Inflammatory macrophage treated with lipopolysaccharide for 1 hour (primary cell): ENCODE data around the gene TFB1M.

Source experiments
- DNase-seq, 2 donors: peaks; one replicate each; pipeline ENCODE4 v3.0.0-alpha.2; 2020 to 2022

The TFB1M gene

DNA sequence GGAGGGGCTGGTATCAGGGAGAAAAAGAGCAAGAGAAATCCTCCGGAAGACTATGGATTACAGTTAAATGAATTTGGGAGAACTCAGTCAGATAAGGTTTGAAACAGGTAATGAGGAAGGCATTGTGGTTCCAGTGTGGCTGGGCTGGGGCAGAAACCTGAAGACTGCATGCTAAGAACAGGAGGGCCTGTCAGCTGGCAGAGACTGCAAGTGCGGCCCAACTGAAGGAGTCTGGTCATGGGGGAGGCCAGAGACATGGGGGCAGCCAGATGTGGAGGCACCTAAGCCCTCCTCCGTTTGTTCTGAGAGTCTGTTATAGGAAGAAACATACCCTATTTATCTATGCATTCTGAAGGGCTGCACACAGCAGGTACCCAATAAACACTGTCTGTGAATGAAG is 16.6 kb downstream of the TFB1M start:
- DNase-seq: no peak

DNA sequence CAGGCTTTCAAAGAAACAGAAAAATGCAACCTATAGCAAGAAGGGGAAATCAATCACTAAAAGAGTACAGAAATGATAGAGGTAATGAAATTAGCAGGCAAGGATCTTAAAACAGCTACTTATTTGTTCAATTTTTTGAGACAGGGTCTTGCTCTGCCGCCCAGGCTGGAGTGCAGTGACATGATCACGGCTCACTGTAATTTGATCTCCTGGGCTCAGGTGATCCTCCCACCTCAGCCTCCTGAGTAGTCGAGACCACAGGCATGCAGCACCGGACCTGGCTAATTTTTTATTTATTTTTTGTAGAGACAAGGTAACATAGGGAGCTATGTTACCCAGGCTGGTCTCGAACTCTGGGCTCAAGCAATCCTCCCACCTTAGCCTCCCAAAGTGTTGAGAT is 21.6 kb downstream of the TFB1M start:
- no peak for DNase-seq

- no peak for DNase-seq
Observed at GRCh38 chr6:155291291-155291690, 23.0 kb downstream of the TFB1M start.

DNA sequence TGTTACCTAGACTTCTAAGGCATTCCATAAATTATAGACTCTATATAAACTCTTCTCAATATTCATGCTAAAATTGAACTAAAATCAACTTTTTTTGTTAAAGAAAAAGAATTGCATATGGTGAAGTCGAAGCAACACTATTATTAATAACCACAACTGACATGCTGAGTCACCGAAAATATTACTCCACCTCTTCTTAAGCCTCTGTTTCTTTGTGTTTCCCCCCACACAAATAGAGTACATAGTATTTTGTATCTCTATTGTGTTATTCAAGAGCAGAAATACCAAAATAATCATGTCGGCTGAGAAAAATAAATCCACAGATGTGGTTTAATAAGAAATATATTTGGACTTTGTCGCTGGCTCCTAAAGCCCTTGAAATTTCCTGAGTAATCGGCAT is 23.8 kb downstream of the TFB1M start:
- no peak for DNase-seq

- DNase-seq: no peak
Observed at GRCh38 chr6:155287762-155288161, 26.5 kb downstream of the TFB1M start.

GRCh38 chr6:155284775-155285174 is 29.5 kb downstream of the TFB1M start:
- DNase-seq: no peak

GRCh38 chr6:155278319-155279049 is 35.8 kb downstream of the TFB1M start:
- DNase-seq: no peak

- DNase-seq: no peak
Observed at GRCh38 chr6:155276638-155277037, 37.6 kb downstream of the TFB1M start.

- no peak for DNase-seq
Observed at GRCh38 chr6:155275808-155276480, 38.3 kb downstream of the TFB1M start.

GRCh38 chr6:155274533-155274932 is 39.8 kb downstream of the TFB1M start:
- DNase-seq: no peak

DNA sequence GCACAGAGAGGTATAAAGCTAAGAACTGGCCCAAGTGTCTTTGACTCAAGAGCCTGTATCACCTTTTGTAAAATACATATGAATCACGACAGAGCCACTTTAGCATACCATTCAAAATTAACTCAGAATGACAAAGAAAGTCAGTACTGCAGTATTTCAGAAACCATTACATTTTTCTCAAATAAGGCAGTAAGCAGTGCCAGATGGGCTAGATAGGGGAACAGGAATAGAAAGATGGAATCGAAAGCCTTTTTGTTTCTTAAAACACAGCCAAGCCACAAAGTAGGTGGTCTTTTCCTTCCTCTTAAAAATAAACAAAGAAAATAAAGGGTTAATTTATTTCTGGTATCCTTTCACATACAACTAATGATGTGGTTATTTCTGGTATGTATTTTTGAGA is 40.2 kb downstream of the TFB1M start:
- no peak for DNase-seq

GRCh38 chr6:155273431-155273830 is 40.9 kb downstream of the TFB1M start:
- DNase-seq: no peak

- no peak for DNase-seq
Observed at GRCh38 chr6:155272353-155273232, 41.7 kb downstream of the TFB1M start.

DNA sequence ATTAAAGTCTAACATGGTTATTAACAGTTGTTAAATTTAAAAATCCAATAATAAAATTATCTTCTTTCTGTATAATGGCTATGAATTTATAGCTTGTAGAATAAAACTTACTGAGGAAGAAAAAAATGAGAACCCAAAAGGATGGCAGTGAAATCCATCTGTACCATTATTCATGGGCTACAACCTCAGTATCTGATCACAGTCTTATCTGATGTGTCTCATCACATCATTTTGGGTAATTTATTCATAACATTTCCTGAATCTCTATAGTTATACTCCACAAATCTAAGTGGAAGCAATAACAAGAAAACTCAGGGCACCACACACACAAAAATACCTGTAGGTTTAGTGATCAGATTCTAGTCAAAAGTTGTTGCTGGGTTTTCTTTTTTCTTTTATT is 43.1 kb downstream of the TFB1M start:
- no peak for DNase-seq

GRCh38 chr6:155270561-155271091 is 43.7 kb downstream of the TFB1M start:
- DNase-seq: no peak

DNA sequence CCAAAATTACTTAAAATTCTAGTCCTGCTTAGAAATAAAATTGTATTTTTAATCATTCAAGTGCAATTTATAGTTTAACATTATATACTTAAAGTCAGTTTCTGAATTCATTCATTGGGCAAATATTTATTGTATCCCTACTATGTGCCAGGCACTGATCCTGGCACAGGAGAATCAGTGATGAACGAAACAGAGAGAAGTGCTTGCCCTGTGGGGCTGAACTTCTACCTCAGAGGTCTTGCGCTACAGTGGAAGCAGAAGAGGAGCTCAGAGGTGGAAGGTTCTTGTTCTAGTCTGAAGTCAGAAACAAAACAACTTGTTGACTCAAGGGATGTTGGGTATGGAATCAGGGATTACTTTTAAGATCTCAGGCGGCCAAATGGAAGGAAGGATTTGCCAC is 44.5 kb downstream of the TFB1M start:
- DNase-seq: no peak

DNA sequence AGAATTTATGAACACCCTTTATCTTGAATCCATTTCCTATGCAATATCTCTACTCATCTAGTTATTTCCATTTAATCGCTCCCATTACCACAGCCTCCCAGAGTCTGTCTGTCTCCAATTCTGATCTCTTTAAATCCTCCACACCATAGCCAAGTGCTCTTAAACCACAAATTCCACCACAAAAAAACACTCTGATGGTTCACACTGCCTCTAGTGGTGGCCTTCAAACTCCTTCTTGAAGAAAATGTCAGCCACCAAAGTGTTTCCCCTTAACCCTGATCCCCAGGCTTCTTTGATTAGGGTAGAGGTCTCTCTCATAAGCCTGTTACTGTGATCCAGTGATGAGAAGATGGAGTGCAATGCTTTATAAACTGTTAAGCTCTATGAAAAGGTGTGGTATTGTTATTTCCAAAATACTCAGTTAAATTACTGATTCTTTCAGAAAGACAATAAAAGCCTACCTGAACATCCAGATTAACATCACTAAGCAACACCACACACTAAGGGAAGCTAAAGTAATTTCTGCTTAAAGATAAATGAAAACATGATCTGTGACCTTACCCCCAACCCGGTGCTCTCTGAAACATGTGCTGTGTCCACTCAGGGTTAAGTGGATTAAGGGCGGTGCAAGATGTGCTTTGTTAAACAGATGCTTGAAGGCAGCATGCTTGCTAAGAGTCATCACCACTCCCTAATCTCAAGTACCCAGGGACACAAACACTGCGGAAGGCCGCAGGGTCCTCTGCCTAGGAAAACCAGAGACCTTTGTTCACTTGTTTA is 46.0 kb downstream of the TFB1M start:
- DNase-seq: peak; percentile 14 to 36

GRCh38 chr6:155267411-155267810 is 46.9 kb downstream of the TFB1M start:
- no peak for DNase-seq

DNA sequence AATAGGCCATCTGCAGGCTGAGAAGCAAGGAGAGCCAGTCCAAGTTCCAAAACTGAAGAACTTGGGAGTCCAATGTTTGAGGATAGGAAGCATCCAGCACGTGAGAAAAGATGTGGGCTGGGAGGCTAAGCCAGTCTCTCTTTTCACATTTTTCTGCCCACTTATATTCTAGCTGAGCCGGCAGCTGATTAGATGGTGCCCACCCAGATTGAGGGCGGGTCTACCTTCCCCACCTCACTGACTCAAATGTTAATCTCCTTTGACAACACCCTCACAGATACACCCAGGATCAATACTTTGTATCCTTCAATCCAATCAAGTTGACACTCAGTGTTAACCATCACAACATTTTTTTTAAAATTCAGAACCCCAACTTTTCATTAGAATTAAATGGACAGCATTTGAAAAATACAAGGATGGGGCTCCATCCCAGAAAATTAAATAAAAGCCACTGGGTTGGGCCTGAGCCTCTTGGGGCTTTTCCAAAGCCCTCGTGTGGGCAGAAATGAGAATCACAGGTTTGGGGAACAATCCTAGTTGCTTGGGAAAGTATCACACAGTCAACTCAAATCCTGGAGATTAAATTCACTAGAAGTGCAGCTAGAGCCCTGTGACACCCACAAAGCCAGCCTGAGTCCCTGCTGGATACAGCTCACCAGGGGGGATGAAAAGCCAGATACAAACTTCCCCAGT is 48.3 kb downstream of the TFB1M start:
- DNase-seq: no peak

GRCh38 chr6:155264693-155265320 is 49.5 kb downstream of the TFB1M start:
- DNase-seq: no peak

DNA sequence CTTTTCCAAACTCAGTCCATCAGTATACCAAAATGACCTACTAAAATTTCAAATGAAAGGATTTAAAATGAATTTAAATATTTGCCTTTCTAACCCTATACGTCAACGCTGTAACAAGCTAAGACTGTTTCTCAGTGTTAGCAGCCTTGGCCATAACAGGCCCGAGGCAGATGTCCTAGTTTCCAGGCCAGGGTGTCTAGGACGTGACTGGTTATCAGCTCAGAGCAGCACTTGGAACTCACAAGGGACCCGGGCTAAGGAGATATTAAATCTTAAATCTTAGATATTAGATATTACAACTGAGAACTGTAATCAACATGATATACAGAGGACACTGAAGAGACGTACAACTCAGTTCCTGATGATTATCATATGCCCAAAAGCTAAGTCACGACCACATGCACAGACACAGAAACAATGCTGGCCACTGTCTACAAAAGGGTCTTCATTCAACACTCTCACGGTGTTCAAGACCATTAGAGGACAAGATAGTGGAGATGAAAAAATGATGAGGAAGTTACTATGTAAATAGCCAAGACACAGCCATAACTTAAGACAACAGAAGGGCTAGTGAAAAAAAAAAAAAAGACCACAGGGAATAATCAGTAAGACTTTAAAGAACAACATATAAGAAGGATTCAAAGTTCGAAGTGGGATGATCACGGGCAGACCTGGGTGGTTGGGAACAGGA is 50.8 kb downstream of the TFB1M start, which contains the start of gene CLDN20:
Gene CLDN20, plus strand, starts transcription at position 641 of the 691 bp plus-strand sequence. CDS start 11,707 bp downstream, outside the sequence.
- DNase-seq: no peak
